ENCODE measurements around the gene TMEM134.
A peak's percentile ranks its signal among the peaks of the same experiment; 100 is the strongest.

Gene TMEM134

GRCh38 chr11:67422891-67423290 is 46.2 kb downstream of the TMEM134 start:
- ChIA-PET POLR2A (ENCODE audit: low non-redundant PET) (no interaction called here), CTCF (interaction anchor here (0.6 to 1.5 kb wide), 4 partner anchors 11 to 1646 kb away, joined by 3 read pairs; partner anchors contain the start of gene PPP1CA)
- TF ChIP-seq CTCF (conservative IDR thresholded peaks at IDR 0.05; ENCODE audit: low read depth): no peak
- peak; percentile 74 for DNase-seq (ENCODE audit: low spot score)
- H3K27ac ChIP-seq: peak overlapping the region; percentile 83

DNA sequence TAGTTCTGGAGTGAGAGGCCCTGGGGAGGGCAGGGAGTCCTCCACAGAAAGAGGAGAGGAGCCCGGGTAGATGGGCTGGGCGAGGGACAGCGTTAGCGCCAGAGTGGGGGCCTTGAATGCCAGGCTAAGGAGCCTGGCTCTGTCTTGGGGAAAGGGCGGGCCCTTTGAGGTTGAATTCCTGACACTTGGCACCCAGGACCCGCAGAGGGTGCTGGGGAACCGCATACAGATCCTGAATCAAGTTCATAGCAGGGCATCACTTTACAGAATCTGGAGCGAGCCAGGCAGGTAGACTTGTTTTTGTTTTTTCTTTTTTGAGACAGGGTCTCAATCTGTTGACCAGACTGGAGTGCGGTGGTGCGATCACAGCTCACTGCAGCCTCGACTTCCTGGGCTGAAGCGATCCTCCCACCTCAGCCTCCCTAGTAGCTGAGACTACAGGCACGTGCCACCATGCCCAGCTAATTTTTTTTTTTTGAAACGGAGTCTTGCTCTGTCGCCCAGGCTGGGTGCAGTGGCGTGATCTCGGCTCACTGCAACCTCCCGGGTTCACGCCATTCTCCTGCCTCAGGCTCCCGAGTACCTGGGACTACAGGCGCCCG is 47.5 kb downstream of the TMEM134 start:
- CTCF ChIA-PET: interaction anchor here (1.7 kb wide), 1 partner anchor 39 kb away, joined by 5 read pairs; no protein-coding TSS in a partner anchor
- POLR2A ChIA-PET (ENCODE audit: low non-redundant PET): no interaction called here
- no peak for TF ChIP-seq CTCF (conservative IDR thresholded peaks at IDR 0.05; ENCODE audit: low read depth)
- peak overlapping the region; percentile 83 for H3K27ac ChIP-seq
- DNase-seq (ENCODE audit: low spot score): peak; percentile 46

DNA sequence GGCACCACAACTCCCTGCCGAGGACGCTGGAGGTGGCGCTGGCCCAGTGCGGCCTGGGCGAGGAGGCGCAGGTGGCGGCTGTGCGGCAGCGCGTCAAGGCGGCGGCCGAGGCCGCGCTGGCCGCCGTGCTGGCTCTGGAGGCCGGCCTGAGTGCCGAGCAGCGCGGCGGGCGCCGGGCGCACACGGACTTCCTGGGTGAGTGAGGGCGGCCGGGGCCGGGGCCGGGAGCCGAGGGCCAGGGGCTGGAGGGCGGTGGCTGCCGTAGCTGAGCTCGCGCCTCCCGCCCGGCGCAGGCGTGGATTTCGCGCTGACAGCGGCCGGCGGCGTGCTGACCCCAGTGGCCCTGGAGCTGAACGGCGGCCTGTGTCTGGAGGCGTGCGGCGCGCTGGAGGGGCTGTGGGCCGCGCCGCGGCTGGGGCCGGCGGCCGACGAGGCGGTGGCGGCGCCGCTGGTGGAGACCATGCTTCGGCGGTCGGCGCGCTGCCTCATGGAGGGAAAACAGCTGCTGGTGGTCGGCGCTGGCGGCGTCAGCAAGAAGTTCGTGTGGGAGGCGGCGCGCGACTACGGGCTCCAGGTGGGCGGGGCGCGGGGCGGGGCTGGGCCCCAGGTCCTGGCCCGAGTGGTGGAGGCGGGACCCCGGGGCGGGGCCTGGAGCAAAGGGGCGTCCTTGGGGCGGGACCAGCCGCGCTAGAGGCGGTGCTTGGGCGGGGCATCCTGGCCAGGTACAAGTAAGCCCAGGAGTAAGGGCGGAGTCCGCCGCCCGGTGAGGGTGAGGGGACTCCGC is 48.2 kb downstream of the TMEM134 start:
- peak; percentile 95 for DNase-seq (ENCODE audit: low spot score)
- no peak for TF ChIP-seq CTCF (conservative IDR thresholded peaks at IDR 0.05; ENCODE audit: low read depth)
- peak overlapping the region; percentile 83 for H3K27ac ChIP-seq
- ChIA-PET POLR2A (ENCODE audit: low non-redundant PET) (no interaction called here), CTCF (interaction anchor here (1.7 kb wide), 1 partner anchor 38 kb away, joined by 5 read pairs; no protein-coding TSS in a partner anchor)

DNA sequence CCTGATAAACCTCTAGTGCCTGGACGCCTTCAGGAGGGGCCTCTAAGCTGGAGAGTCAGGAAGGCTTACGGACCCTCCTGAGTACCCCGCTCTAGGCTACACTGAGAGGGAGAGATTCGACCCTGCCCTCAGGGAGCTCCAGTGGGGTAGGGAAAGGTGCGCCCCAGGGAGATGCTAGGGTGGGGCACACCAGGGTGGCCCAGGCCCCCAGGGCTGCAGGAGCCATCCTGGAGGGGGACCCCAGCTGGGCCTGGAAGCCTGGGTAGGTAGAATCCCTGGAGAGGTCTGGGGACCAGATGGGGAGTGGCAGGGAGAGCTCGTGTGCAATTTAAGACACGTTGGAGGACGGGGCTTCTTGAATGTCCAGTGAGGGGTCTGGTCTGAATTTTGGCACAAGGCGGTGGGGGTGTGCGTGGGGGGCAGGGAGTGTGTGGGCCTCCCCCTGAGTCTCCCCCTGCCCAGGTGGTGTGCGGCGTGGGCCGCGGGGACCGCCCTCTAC is 48.9 kb downstream of the TMEM134 start:
- DNase-seq (ENCODE audit: low spot score): no peak
- peak overlapping the region; percentile 83 for H3K27ac ChIP-seq
- POLR2A ChIA-PET (ENCODE audit: low non-redundant PET): no interaction called here
- CTCF ChIA-PET: interaction anchor here (1.7 kb wide), 1 partner anchor 38 kb away, joined by 5 read pairs; no protein-coding TSS in a partner anchor
- TF ChIP-seq CTCF (conservative IDR thresholded peaks at IDR 0.05; ENCODE audit: low read depth): no peak

DNA sequence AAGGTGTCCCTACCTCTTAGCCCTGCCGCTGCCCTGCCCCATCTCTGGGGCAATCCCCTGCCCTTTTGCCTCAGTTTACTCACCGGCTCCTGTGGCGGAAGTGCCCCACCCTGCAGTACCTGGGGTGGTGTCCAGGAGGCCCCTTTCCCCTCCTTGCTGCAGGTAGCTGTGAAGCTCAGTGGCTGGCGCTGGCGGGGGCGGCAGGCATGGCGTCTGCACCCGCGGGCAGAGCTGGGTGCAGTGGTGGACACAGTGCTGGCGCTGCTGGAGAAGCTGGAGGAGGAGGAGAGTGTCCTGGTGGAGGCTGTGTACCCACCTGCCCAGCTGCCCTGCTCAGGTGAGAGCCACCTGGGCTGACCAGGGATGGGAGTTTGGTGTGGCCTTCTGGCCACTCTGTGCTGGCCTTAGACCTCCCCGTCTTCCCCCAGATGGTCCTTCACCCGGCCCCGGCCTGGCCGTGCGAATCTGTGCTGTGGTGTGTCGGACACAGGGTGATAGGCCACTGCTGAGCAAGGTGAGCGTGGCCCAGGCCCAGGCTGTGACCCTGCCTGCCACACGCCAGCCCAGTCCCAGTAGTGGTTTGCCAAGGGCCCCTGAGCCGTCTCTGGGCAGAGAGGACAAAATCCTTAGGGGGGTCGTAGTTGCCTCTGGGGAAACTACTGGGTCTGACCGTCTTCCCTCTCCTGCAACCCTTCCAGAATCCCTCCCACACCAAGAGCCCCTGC is 49.6 kb downstream of the TMEM134 start:
- TF ChIP-seq CTCF (conservative IDR thresholded peaks at IDR 0.05; ENCODE audit: low read depth): no peak
- peak overlapping the region; percentile 83 for H3K27ac ChIP-seq
- no peak for DNase-seq (ENCODE audit: low spot score)
- POLR2A ChIA-PET (ENCODE audit: low non-redundant PET): no interaction called here
- CTCF ChIA-PET: interaction anchor here (0.6 to 1.7 kb wide), 3 partner anchors 18 to 37 kb away, joined by 4 to 5 read pairs (median 4); partner anchors contain the start of gene PPP1CA

Measured in RWPE1 (cell line).